ENCODE data around the gene WDR46.

DNA sequence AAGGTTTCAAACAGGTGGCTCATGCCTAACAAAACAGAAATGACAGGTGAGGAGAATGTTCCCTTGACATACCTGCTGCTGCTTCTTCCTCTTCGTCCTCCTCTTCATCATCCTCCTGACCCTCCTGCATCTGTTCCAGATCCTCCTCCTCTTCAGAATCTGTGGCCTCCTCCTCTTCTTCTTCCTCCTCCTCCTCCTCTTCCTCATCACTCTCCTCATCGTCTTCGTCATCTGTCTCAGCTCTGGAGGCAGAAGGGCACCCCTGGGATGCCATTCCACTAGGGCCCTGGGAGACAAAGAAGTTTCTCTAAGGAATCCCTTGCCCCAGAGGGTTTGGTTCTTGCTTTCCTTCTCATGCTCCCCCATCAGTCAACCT, 30.9 kb upstream of the WDR46 start:
- TF ChIP-seq CTCF (IDR thresholded peaks at IDR 0.05; ENCODE audit: low read length) (no peak), EZH2 (IDR thresholded peaks at IDR 0.05; ENCODE audit: borderline replicate concordance, low read length) (no peak)
